ENCODE data around the gene AP1M1. TPM values are rescaled to one million over a fixed set of nuclear protein-coding genes. Genes with fewer than 3 reads are reported as not detected.

AP1M1 gene
- polyA plus RNA-seq, 3 donors: 103 to 134 (median 133) TPM

GRCh38 chr19:16225279-16226183, 27.8 kb downstream of the AP1M1 start:
- Histone ChIP-seq H3K4me1 (ENCODE audit: control insufficient read depth in 1 of 2, insufficient read depth in 2 of 2, low read length in 2 of 2) (no peaks in the 10 kb centered on the region), H3K36me3 (replicated peaks in 1 of 2; ENCODE audit: control insufficient read depth in 1 of 2, insufficient read depth in 2 of 2, low read length in 2 of 2) (peaks cover 92 to 100% of the 10 kb centered on the region in 2 donors), H3K9ac (ENCODE audit: insufficient read depth, low read length, poor library complexity, severe bottlenecking) (no peak overlapping the region), H3K79me2 (ENCODE audit: insufficient read depth, low read length) (peaks cover 31% of the 10 kb centered on the region), H4K20me1 (ENCODE audit: insufficient read depth, low read length) (peaks cover 17% of the 10 kb centered on the region), H2AFZ (ENCODE audit: insufficient read depth, low read depth, low read length, poor library complexity, severe bottlenecking) (no peak overlapping the region), H3K4me2 (replicated peaks; ENCODE audit: extremely low read depth, low read length, poor library complexity, severe bottlenecking) (no peak overlapping the region), H3K9me3 (replicated peaks in 1 of 2; ENCODE audit: control insufficient read depth in 1 of 2, insufficient read depth in 1 of 2, low read length in 2 of 2) (peaks cover 14 to 16% of the 10 kb centered on the region in 2 donors), H3K4me3 (replicated peaks in 1 of 3; ENCODE audit: low read depth in 2 of 3, low read length in 3 of 3) (no peak overlapping the region), H3K27ac (ENCODE audit: low read depth in 1 of 2, low read length in 2 of 2) (peak overlapping the region in 1 of 2 donors; percentile 31), H3K27me3 (ENCODE audit: control insufficient read depth in 2 of 2, insufficient read depth in 2 of 2, low read length in 2 of 2) (no peaks in the 10 kb centered on the region)
- Mint-ChIP-seq H3K4me1 (no peaks in the 10 kb centered on the region), H3K27me3 (ENCODE audit: low read depth in 3 of 3) (peaks cover 0 to 2% (median 0%) of the 10 kb centered on the region in 3 donors), H3K4me3 (no peak overlapping the region), H3K9me3 (peaks cover 12 to 21% (median 15%) of the 10 kb centered on the region in 7 donors), H3K27ac (peak overlapping the region in 2 of 7 donors; percentile 2 to 21), H3K36me3 (peaks cover 71 to 97% of the 10 kb centered on the region in 2 donors)
- no peak for DNase-seq
- 98% methylated on average over 18 of the region's 21 CpGs for WGBS (ENCODE audit: insufficient coverage)
- TF ChIP-seq CTCF (IDR thresholded peaks at IDR 0.05): no peak
- intact Hi-C loops (cut with micrococcal nuclease): no loop called here

- Mint-ChIP-seq H3K4me3 (no peak overlapping the region), H3K9me3 (peaks cover 7 to 14% (median 9%) of the 10 kb centered on the region in 7 donors), H3K36me3 (peaks cover 68 to 97% of the 10 kb centered on the region in 2 donors), H3K27me3 (ENCODE audit: low read depth in 3 of 3) (peaks cover 0 to 2% (median 0%) of the 10 kb centered on the region in 3 donors), H3K27ac (peak overlapping the region in 3 of 7 donors; percentile 2 to 25 (median 21)), H3K4me1 (no peaks in the 10 kb centered on the region)
- no peak for TF ChIP-seq CTCF (IDR thresholded peaks at IDR 0.05)
- peaks cover 17% of the 10 kb centered on the region for H4K20me1 ChIP-seq (ENCODE audit: insufficient read depth, low read length)
- intact Hi-C loops (cut with micrococcal nuclease): no loop called here
- H3K9ac ChIP-seq (ENCODE audit: insufficient read depth, low read length, poor library complexity, severe bottlenecking): no peak overlapping the region
- H3K9me3 ChIP-seq (replicated peaks in 1 of 2; ENCODE audit: control insufficient read depth in 1 of 2, insufficient read depth in 1 of 2, low read length in 2 of 2): peaks cover 8 to 12% of the 10 kb centered on the region in 2 donors
- peaks cover 27% of the 10 kb centered on the region for H3K79me2 ChIP-seq (ENCODE audit: insufficient read depth, low read length)
- H3K4me1 ChIP-seq (ENCODE audit: control insufficient read depth in 1 of 2, insufficient read depth in 2 of 2, low read length in 2 of 2): no peaks in the 10 kb centered on the region
- no peak overlapping the region for H2AFZ ChIP-seq (ENCODE audit: insufficient read depth, low read depth, low read length, poor library complexity, severe bottlenecking)
- WGBS (ENCODE audit: insufficient coverage): 97% methylated on average over 14 of the region's 16 CpGs
- H3K4me3 ChIP-seq (replicated peaks in 1 of 3; ENCODE audit: low read depth in 2 of 3, low read length in 3 of 3): no peak overlapping the region
- H3K27ac ChIP-seq (ENCODE audit: low read depth in 1 of 2, low read length in 2 of 2): peak overlapping the region in 1 of 2 donors; percentile 31
- H3K36me3 ChIP-seq (replicated peaks in 1 of 2; ENCODE audit: control insufficient read depth in 1 of 2, insufficient read depth in 2 of 2, low read length in 2 of 2): peaks cover 89 to 99% of the 10 kb centered on the region in 2 donors
- H3K27me3 ChIP-seq (ENCODE audit: control insufficient read depth in 2 of 2, insufficient read depth in 2 of 2, low read length in 2 of 2): no peaks in the 10 kb centered on the region
- DNase-seq: no peak
- no peak overlapping the region for H3K4me2 ChIP-seq (replicated peaks; ENCODE audit: extremely low read depth, low read length, poor library complexity, severe bottlenecking)
Measured at GRCh38 chr19:16226184-16226591, 28.5 kb downstream of the AP1M1 start.
